H1 (cell line): Measurements from ENCODE around the gene MEIS3. TPM values are rescaled to one million over a fixed set of nuclear protein-coding genes. Genes with fewer than 3 reads are reported as not detected.
A peak's percentile ranks its signal among the peaks of the same experiment; 100 is the strongest.

Source experiments
- ASH2L ChIP-seq: fragments of 200-600, 300-600 bp; sonication (generic); IDR thresholded peaks from one replicate; pipeline ENCODE4 v1.7.1; 2017; ENCODE audit warnings: low read length
- ATF2 ChIP-seq: IDR thresholded peaks from 2 replicates; pipeline ENCODE4 v1.6.1; 2012; ENCODE audit warnings: low read length, inconsistent platforms
- BACH1 ChIP-seq: IDR thresholded peaks from 2 replicates; pipeline ENCODE4 v1.6.1; 2012; ENCODE audit warnings: low read length, improper control_type of control experiment
- CHD1 ChIP-seq: IDR thresholded peaks from 2 replicates; pipeline ENCODE4 v1.6.1; 2012; ENCODE audit warnings: low read depth, low read length, improper control_type of control experiment
- CHD2 ChIP-seq: IDR thresholded peaks from 2 replicates; pipeline ENCODE4 v1.6.1; 2012; ENCODE audit warnings: low read length, improper control_type of control experiment
- CTBP2 ChIP-seq: IDR thresholded peaks from 2 replicates; pipeline ENCODE4 v1.7.0; 2011; ENCODE audit warnings: borderline replicate concordance, mild to moderate bottlenecking, moderate library complexity, mixed read lengths, low read length; ENCODE audit not compliant: insufficient read depth, insufficient read length
- FOSL1 ChIP-seq: IDR thresholded peaks from 2 replicates; pipeline ENCODE4 v1.6.1; 2011; ENCODE audit warnings: mild to moderate bottlenecking, low read depth, low read length, moderate library complexity; ENCODE audit not compliant: insufficient read depth
- KDM1A ChIP-seq: fragments of 200-600, 300-600 bp; sonication (generic); IDR thresholded peaks from 2 replicates; pipeline ENCODE4 v1.7.1; 2016; ENCODE audit warnings: mild to moderate bottlenecking, low read length, borderline replicate concordance
- KDM4A ChIP-seq: IDR thresholded peaks from one replicate; pipeline ENCODE4 v1.7.1; 2012; ENCODE audit warnings: low read depth, mild to moderate bottlenecking, moderate library complexity, low read length, inconsistent platforms; ENCODE audit not compliant: severe bottlenecking
- KDM5A ChIP-seq: fragments of 200-600 bp; IDR thresholded peaks from 2 replicates; pipeline ENCODE4 v1.7.1; 2012; ENCODE audit warnings: mild to moderate bottlenecking, low read length, inconsistent platforms, mixed read lengths
- MAFK ChIP-seq: IDR thresholded peaks from 2 replicates; pipeline ENCODE4 v1.6.1; 2012; ENCODE audit warnings: low read depth, mild to moderate bottlenecking, improper control_type of control experiment, low read length
- POLR2AphosphoS5 ChIP-seq: IDR thresholded peaks from 2 replicates; pipeline ENCODE4 v1.6.1; 2011; ENCODE audit warnings: low read depth, low read length
- RAD21 ChIP-seq, 2 experiments: IDR thresholded peaks in 1 of 2; conservative IDR thresholded peaks in 1 of 2; 2 replicates each; pipeline ENCODE4 v1.6.1; 2011; ENCODE audit warnings: low read depth in 2 of 2, low read length in 2 of 2, improper control_type of control experiment in 1 of 2, inconsistent platforms in 1 of 2, mild to moderate bottlenecking in 1 of 2, moderate library complexity in 1 of 2
- RFX5 ChIP-seq: IDR thresholded peaks from 2 replicates; pipeline ENCODE4 v1.6.1; 2011; ENCODE audit warnings: low read depth, low read length, improper control_type of control experiment, borderline replicate concordance
- RNF2 ChIP-seq: fragments of 200-900, 300-1000 bp; sonication (generic); IDR thresholded peaks from 2 replicates; pipeline ENCODE4 v1.7.1; 2016; ENCODE audit warnings: borderline replicate concordance, low read depth, mild to moderate bottlenecking, antibody characterized with exemption, low read length; ENCODE audit not compliant: poor library complexity, severe bottlenecking; ENCODE audit errors: missing control alignments
- SIN3A ChIP-seq, 2 experiments: IDR thresholded peaks in 1 of 2; conservative IDR thresholded peaks in 1 of 2; 2 replicates each; pipeline ENCODE4 v1.6.1; 2011 to 2012; ENCODE audit warnings: low read length in 2 of 2, improper control_type of control experiment in 1 of 2, low read depth in 1 of 2, mild to moderate bottlenecking in 1 of 2
- SUZ12 ChIP-seq: fragments of 200-600 bp; sonication (generic); IDR thresholded peaks from 2 replicates; pipeline ENCODE4 v1.6.1; 2012; ENCODE audit warnings: mild to moderate bottlenecking, inconsistent platforms, low read length, moderate library complexity, mixed read lengths
- TAF1 ChIP-seq: IDR thresholded peaks from 2 replicates; pipeline ENCODE4 v1.6.1; 2011; ENCODE audit warnings: mild to moderate bottlenecking, low read depth, low read length
- TEAD4 ChIP-seq: IDR thresholded peaks from 2 replicates; pipeline ENCODE4 v1.6.1; 2012; ENCODE audit warnings: low read depth, low read length, inconsistent platforms, mixed read lengths
- USF2 ChIP-seq: IDR thresholded peaks from 2 replicates; pipeline ENCODE4 v1.6.1; 2011; ENCODE audit warnings: low read length, improper control_type of control experiment
- polyA plus RNA-seq, 7 experiments: library from polyadenylated mRNA; depleted of rRNA in 3 of 7; stranded (reverse) in 5 of 7; unstranded in 2 of 7; fragments of >200 nt in 5 of 7; fragments of 200-250 nt in 2 of 7; gene quantifications; 1 replicate in 5 of 7; 2 replicates in 1 of 7; 4 replicates in 1 of 7; pipeline versions ENCODE4 v1.2.1 to v1.2.3, GENCODE V29; 2011 to 2013; ENCODE audit warnings: missing spikeins in 2 of 7, mixed read lengths in 2 of 7
- total RNA-seq: library from RNA; stranded (reverse); fragmentation: NEBNext Ultra II Directional; extraction: Animal tissue kit (Norgen Biotek cat#: 25700); gene quantifications from 2 replicates; pipeline ENCODE4 v1.2.1, GENCODE V29; 2021

Gene MEIS3
- total and polyA plus RNA-seq, 2 of the 8 experiments (the other 6 are each of a cell fraction or from before 2014, with no cell fraction given), result 24.5 to 28.2 TPM

DNA sequence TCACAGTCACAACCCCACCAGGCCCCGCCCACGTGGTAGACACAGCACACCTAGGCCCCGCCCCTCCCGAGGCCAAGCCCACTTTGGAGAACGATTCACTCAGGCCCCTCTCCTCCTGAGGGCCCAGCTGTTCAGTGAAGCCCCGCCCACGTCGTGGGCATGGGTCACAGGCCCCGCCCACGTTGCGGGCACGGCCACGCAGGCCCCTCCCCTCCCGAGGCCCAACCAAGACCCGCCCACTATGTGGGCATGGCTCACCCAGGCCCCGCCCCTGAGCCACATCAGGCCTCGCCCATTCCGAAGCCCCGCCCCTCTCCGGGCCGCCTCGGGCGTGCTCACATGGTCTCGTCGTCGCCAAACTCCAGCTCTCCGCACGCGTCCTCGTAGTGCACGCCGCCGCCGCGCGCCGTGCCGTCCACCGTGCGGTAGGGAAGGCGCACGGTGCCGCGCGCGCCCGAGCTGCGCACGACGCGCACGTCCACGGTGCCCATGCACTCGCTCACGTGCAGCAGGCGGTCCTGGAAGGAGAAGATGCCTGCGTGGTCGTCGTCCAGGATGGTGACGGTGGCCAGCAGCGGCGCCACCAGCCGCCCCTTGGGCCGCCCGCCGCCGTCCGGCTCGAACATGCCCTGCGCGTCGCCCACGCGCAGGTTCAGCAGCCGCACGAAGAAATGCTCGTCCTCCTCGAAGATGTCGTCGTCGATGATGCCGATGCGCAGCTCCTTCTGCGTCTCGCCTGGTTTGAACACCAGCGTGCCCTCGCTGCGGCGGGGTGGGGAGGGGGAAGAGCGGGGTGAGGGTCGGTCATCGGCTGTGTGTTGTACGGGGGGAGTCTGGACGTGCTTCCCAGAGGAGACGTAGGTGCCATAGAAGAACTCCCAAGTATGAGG is 28.4 kb upstream of the MEIS3 start (continued):
- TF ChIP-seq ATF2, result no peak
- no peak for TF ChIP-seq KDM5A
- no peak for TF ChIP-seq KDM1A
- TF ChIP-seq SUZ12, result no peak
- no peak for TF ChIP-seq FOSL1
- peak; percentile 78 for TF ChIP-seq RNF2
- no peak for TF ChIP-seq RFX5
- peak; percentile 47; the same call in 1 of the 2 replicates for TF ChIP-seq CHD2
- TF ChIP-seq MAFK, result no peak
- TF ChIP-seq CTBP2, result no peak
- TF ChIP-seq USF2, result peak; percentile 36; the same call in 1 of the 2 replicates
- no peak for TF ChIP-seq CHD1
- no peak for TF ChIP-seq POLR2AphosphoS5
- no peak for TF ChIP-seq BACH1
- peak; percentile 91 for TF ChIP-seq KDM4A
- TF ChIP-seq ASH2L, result peak; percentile 72
- TF ChIP-seq TEAD4, result peak; percentile 26; the same call in 1 of the 2 replicates
- TF ChIP-seq SIN3A (conservative IDR thresholded peaks at IDR 0.05 in 1 of 2, IDR thresholded peaks at IDR 0.05 in 1 of 2; ENCODE audit: low read depth in 1 of 2, low read length in 2 of 2), result 0 out of 4 replicates have a peak, but pooled peaks of 1 of the 2 experiments have one; percentile 14
- no peak for TF ChIP-seq RAD21 (IDR thresholded peaks at IDR 0.05 in 1 of 2, conservative IDR thresholded peaks at IDR 0.05 in 1 of 2; ENCODE audit: low read depth in 2 of 2, low read length in 2 of 2)
- no peak; the same call in 1 of the 2 replicates for TF ChIP-seq TAF1
